ENCODE results near the gene TRIO. TPM values are rescaled to one million over a fixed set of nuclear protein-coding genes. Genes with fewer than 3 reads are reported as not detected.

The TRIO gene
- total RNA-seq, 1 experiment from 2014 or later, result 99.8 TPM

GRCh38 chr5:14148890-14149671 is 5.9 kb downstream of the TRIO start:
- intact Hi-C loops (cut with micrococcal nuclease; ENCODE audit: unreplicated experiment), result no loop called here
- Histone ChIP-seq H3K4me3 (ENCODE audit: low read depth, low read length, poor library complexity, severe bottlenecking) (no peak overlapping the region), H3K9me3 (ENCODE audit: low read depth, low read length, poor library complexity, severe bottlenecking) (no peaks in the 10 kb centered on the region), H3K27me3 (replicated peaks; ENCODE audit: insufficient read depth, low read depth, low read length, poor library complexity) (no peaks in the 10 kb centered on the region), H3K27ac (ENCODE audit: low read depth, low read length, poor library complexity, severe bottlenecking) (no peak overlapping the region), H3K4me1 (ENCODE audit: insufficient read depth, low read length, poor library complexity, severe bottlenecking) (peaks cover 44% of the 10 kb centered on the region), H3K36me3 (ENCODE audit: insufficient read depth, low read length, poor library complexity, severe bottlenecking) (no peaks in the 10 kb centered on the region)
- BruUV-seq (replicated peaks), result no TSS peak
- no peak for TF ChIP-seq EZH2 (IDR thresholded peaks at IDR 0.05; ENCODE audit: borderline replicate concordance, low read depth, low read length, poor library complexity, severe bottlenecking)
- TF ChIP-seq, protein P1, sequence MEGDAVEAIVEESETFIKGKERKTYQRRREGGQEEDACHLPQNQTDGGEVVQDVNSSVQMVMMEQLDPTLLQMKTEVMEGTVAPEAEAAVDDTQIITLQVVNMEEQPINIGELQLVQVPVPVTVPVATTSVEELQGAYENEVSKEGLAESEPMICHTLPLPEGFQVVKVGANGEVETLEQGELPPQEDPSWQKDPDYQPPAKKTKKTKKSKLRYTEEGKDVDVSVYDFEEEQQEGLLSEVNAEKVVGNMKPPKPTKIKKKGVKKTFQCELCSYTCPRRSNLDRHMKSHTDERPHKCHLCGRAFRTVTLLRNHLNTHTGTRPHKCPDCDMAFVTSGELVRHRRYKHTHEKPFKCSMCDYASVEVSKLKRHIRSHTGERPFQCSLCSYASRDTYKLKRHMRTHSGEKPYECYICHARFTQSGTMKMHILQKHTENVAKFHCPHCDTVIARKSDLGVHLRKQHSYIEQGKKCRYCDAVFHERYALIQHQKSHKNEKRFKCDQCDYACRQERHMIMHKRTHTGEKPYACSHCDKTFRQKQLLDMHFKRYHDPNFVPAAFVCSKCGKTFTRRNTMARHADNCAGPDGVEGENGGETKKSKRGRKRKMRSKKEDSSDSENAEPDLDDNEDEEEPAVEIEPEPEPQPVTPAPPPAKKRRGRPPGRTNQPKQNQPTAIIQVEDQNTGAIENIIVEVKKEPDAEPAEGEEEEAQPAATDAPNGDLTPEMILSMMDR (conservative IDR thresholded peaks at IDR 0.05; ENCODE audit: low read depth, low read length), result no peak
- ChIA-PET POLR2A (ENCODE audit: low non-redundant PET) (no interaction called here), CTCF (no interaction called here)
- DNase-seq (ENCODE audit: low spot score), result no peak

DNA sequence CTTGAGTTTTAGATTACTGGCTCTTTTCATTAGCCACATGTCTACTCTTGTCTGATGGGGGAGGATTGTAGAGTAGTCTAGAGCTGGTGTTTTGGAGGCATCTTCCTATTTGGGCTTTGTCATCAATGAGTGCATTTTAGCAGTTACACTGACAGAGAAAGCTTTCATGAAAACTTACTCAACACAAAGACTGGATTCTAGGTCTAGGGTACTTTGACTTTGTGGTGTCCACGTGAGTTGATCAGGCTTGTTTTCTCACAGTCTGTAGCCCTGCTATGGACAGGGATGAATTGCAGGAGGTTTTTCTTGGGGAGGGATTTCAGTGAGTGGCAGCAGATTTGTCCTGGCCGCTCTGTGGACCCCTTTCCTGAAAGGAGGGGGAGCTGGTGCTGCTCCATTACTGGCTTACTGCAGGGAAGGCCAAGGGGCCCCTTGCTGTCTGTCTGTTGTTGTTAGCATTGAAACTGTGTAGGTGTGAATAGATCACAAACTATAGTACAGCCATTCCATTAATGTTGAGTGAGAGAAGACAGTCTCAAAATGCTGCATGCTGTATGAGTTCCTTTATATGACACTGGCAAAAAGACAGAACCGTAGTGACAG is 6.6 kb downstream of the TRIO start:
- no peaks in the 10 kb centered on the region for H3K9me3 ChIP-seq (ENCODE audit: low read depth, low read length, poor library complexity, severe bottlenecking)
- no peak for DNase-seq (ENCODE audit: low spot score)
- peaks cover 51% of the 10 kb centered on the region for H3K4me1 ChIP-seq (ENCODE audit: insufficient read depth, low read length, poor library complexity, severe bottlenecking)
- ChIA-PET CTCF (no interaction called here), POLR2A (ENCODE audit: low non-redundant PET) (no interaction called here)
- BruUV-seq (replicated peaks), result no TSS peak
- H3K27ac ChIP-seq (ENCODE audit: low read depth, low read length, poor library complexity, severe bottlenecking), result no peak overlapping the region
- H3K4me3 ChIP-seq (ENCODE audit: low read depth, low read length, poor library complexity, severe bottlenecking), result no peak overlapping the region
- TF ChIP-seq EZH2 (IDR thresholded peaks at IDR 0.05; ENCODE audit: borderline replicate concordance, low read depth, low read length, poor library complexity, severe bottlenecking), result no peak
- TF ChIP-seq, protein P1 (conservative IDR thresholded peaks at IDR 0.05; ENCODE audit: low read depth, low read length), result no peak
- no peaks in the 10 kb centered on the region for H3K36me3 ChIP-seq (ENCODE audit: insufficient read depth, low read length, poor library complexity, severe bottlenecking)
- H3K27me3 ChIP-seq (replicated peaks; ENCODE audit: insufficient read depth, low read depth, low read length, poor library complexity), result no peaks in the 10 kb centered on the region
- intact Hi-C loops (cut with micrococcal nuclease; ENCODE audit: unreplicated experiment), result no loop called here

DNA sequence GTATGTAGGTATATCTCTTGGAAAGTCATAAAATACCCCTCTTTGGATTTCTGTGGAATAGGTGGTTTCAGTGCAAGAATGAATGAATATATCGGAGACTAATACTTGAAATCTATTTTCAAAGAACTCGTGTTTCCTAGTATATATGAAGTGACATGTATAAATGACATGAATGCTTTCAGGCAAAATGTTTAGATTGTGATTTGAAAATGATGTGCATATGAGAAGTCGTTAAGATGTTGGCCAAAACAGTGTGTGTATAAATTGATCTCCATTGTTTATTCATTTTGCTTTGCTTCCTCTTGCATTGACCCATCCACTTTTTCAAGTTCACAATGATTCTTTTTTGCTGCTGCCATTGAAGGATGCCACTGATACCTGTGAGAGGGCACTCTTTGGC is 8.3 kb downstream of the TRIO start:
- no peak for DNase-seq (ENCODE audit: low spot score)
- BruUV-seq (replicated peaks), result no TSS peak
- intact Hi-C loops (cut with micrococcal nuclease; ENCODE audit: unreplicated experiment), result no loop called here
- Histone ChIP-seq H3K27ac (ENCODE audit: low read depth, low read length, poor library complexity, severe bottlenecking) (no peak overlapping the region), H3K36me3 (ENCODE audit: insufficient read depth, low read length, poor library complexity, severe bottlenecking) (no peaks in the 10 kb centered on the region), H3K4me1 (ENCODE audit: insufficient read depth, low read length, poor library complexity, severe bottlenecking) (peaks cover 56% of the 10 kb centered on the region), H3K9me3 (ENCODE audit: low read depth, low read length, poor library complexity, severe bottlenecking) (no peaks in the 10 kb centered on the region), H3K27me3 (replicated peaks; ENCODE audit: insufficient read depth, low read depth, low read length, poor library complexity) (no peaks in the 10 kb centered on the region), H3K4me3 (ENCODE audit: low read depth, low read length, poor library complexity, severe bottlenecking) (no peak overlapping the region)
- TF ChIP-seq, protein P1 (conservative IDR thresholded peaks at IDR 0.05; ENCODE audit: low read depth, low read length), result no peak
- no peak for TF ChIP-seq EZH2 (IDR thresholded peaks at IDR 0.05; ENCODE audit: borderline replicate concordance, low read depth, low read length, poor library complexity, severe bottlenecking)
- POLR2A ChIA-PET (ENCODE audit: low non-redundant PET), result no interaction called here
- CTCF ChIA-PET, result no interaction called here

Data from A673 (cell line).